Fibroblast of mammary gland (primary cell): ENCODE data around the gene PPTC7.
"Not testable (repeated sequence)": the region's sequence is repeated elsewhere in the genome, so short reads cannot be mapped to it uniquely, and the experiment has no call there.

Experiments
- DNase-seq: peaks from one replicate; pipeline ENCODE4 v3.0.0-alpha.2; 2010; ENCODE audit warnings: low read depth
- H3K4me3 ChIP-seq: 2 replicates; pipeline ENCODE4 v1.5.1; 2011; ENCODE audit warnings: low read depth, mild to moderate bottlenecking, low read length, moderate library complexity; ENCODE audit not compliant: control insufficient read depth
- CTCF ChIP-seq: conservative IDR thresholded peaks from 2 replicates; pipeline ENCODE4 v1.5.1; 2011; ENCODE audit warnings: low read depth, low read length, inconsistent platforms; ENCODE audit not compliant: control insufficient read depth, insufficient read depth

The PPTC7 gene

DNA sequence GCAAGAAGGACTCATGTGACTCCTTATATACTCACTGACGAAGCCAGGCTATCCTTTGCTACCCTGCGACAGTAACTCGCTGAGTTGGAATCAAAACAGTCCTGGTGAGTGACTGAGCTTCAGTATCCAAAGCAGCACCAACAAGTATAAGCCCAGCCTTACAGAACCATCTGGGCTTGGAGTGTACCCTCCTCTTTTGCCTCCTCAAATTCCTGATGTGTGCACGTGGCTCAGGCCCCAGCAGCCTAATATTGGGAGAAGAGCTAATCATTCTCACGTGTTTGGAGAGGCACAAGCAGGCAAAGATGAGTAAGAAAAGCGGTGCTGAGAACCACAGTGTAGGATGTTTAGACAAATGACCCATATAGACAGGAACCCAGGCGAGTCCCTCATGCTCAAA is 34.4 kb downstream of the PPTC7 start:
- no peak overlapping the region for H3K4me3 ChIP-seq
- peak; percentile 89 for DNase-seq
- no peak for TF ChIP-seq CTCF

DNA sequence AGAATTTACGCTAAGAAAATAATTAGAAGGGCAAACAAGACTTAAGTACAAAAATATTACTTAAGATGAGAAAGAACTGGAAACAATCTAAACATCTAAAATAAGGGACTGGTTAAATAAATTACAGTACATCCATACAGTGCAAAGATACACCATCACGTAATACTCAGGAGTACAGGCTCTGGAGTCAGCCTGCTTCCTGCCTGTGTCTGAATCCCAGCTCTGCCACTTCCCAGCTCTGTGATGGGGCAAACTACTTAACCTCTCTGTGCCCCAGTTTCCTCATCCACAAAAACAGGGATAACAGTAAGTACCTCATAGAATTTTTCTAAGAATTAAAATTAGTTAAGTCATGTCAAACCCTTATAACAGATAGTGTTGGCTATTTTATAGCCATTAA is 36.0 kb downstream of the PPTC7 start:
- DNase-seq, result no peak
- H3K4me3 ChIP-seq, result no peak overlapping the region
- TF ChIP-seq CTCF, result no peak

DNA sequence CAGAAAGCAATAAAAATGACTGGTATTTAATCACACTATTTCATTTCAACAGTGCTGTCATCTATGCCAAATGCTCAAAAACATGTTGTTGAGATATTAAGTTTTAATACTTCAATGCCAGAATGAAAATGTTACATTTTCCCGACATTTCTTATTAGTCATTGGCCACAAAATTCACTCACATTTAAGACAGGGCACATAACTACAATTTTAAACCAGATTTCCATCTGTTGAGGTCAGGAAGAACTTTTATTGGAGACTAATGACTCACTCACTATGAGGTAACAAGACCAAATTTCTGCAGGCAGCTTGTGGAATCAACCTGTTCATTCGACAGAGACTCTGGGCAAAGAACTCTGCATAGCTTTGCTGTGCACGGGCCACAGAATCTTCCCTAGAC is 36.8 kb downstream of the PPTC7 start:
- DNase-seq, result peak; percentile 96
- TF ChIP-seq CTCF, result no peak
- H3K4me3 ChIP-seq, result no peak overlapping the region

DNA sequence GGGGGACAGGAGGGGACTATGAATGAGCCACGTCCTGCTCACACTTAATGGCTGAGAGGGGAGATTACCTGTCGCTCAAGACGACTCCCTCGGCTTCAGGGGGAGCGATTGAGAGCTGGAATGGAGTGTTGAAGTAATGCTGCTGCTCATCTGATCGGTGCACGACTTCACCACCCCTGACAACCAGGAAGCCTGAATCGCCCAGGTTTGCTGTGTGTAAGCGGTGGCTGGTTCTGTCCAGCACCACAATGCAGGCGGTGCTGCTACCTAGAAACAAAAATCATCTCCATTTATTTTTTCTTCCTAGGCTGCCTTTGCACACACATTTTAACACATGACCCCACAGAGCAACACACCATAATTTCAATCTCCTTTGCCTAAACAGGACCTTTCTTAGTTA is 37.3 kb downstream of the PPTC7 start:
- no peak for TF ChIP-seq CTCF
- peak; percentile 35 for DNase-seq
- no peak overlapping the region for H3K4me3 ChIP-seq

DNA sequence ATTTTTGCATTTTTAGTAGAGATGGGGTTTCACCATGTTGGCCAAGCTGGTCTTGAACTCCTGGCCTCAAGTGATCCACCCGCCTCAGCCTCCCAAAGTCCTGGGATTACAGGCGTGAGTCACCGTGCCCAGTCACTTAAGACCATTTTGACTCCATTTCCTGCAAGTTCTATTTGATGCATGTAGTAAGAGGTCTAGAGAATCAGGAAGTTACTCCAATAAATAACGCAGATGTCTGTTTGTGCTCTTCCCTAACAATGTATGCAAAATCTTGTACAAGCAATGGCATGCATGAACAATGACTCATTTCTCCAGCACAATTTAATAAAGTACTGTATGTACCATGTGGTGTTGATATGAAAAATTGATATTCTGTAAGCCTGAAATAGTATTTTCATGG is 37.9 kb downstream of the PPTC7 start:
- not testable (repeated sequence) for H3K4me3 ChIP-seq
- peak; percentile 98 for DNase-seq

DNA sequence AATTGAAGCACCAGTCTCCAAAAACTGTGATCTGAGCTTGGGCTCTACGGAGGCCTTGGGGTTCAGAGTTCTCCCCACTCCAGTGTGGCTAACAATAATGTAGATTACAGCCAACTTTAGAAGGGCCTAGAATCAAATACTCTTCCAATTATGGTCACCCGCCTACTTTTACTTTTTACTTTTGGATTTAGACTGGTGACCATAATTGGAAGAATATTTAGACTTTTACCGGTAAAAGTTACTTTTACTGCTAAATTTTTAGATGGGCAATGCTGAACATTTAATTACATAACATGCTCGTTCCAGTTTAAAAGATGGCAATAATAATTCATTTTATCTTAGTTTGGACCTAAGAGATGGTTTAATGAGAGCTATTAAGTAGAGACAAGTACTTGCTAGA is 39.2 kb downstream of the PPTC7 start:
- no peak for DNase-seq
- no peak overlapping the region for H3K4me3 ChIP-seq
- TF ChIP-seq CTCF, result no peak

DNA sequence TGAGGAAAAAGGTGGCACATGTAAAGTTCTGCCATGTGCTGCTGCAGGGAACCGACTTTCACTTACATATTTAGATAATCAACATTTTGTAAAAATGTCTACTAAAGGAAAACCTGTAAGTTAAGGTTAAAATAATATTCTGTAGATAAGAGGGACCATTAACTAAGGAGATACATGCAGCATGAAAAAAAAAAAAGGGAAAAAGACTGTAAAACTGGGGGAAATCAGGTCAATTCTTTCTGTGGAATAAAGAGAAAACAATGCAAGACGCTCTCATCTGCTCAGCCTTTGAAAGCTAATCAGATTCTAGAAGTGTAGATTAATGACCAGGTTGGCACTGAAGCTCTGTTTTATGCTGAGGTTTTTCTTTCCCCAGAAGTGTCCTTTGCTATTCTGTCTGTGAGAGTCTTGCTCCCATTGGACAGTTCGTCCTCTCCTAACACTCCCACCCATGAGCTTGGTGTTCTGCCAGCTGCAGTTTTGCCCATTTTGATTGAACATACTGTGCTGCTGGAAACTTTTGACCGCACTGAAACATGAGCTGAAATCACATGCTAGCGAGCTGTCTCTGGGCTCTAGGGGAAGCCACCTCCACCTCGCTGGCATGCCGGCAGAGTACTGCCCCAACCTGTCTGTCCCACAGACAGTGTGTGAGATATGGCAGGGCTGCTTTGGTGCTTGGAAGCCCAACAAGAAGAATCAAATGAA is 39.7 kb downstream of the PPTC7 start:
- TF ChIP-seq CTCF, result no peak
- peak; percentile 98 for DNase-seq
- no peak overlapping the region for H3K4me3 ChIP-seq
